HepG2 (cell line): ENCODE results near the gene ZDHHC18. TPM values are rescaled to one million over a fixed set of nuclear protein-coding genes. Genes with fewer than 3 reads are reported as not detected.

Experiments used
- CREM ChIP-seq, 2 experiments: sonication (generic) in 1 of 2; formaldehyde crosslinking in 1 of 2; IDR thresholded peaks; 2 replicates each; pipeline versions ENCODE4 v1.4.0 to v1.6.1; 2016 to 2020; ENCODE audit warnings: antibody characterized with exemption in 1 of 2, mild to moderate bottlenecking in 1 of 2, missing genetic modification reagents in 1 of 2
- HDAC1 ChIP-seq: sonication (generic); formaldehyde crosslinking; IDR thresholded peaks from 2 replicates; pipeline ENCODE4 v1.5.1; 2020; ENCODE audit warnings: mild to moderate bottlenecking, missing genetic modification reagents
- HMG20A ChIP-seq: IDR thresholded peaks from 2 replicates; pipeline ENCODE4 v1.6.1; 2016; ENCODE audit warnings: borderline replicate concordance
- KLF16 ChIP-seq, 2 experiments: sonication (generic) in 1 of 2; formaldehyde crosslinking in 1 of 2; IDR thresholded peaks; 2 replicates each; pipeline versions ENCODE4 v1.6.1 to v1.8.0; 2016 to 2023; ENCODE audit warnings: missing genetic modification reagents in 2 of 2, missing compliant biosample characterization in 1 of 2
- MAFF ChIP-seq: IDR thresholded peaks from 2 replicates; pipeline ENCODE4 v1.6.1; 2011; ENCODE audit warnings: low read depth, low read length, improper control_type of control experiment
- NCOA2 ChIP-seq: sonication (generic); formaldehyde crosslinking; IDR thresholded peaks from 2 replicates; pipeline ENCODE4 v1.8.0; 2022; ENCODE audit warnings: inconsistent platforms
- NONO ChIP-seq, 2 experiments: fragments of 450-650 bp in 1 of 2; sonication (generic) in 1 of 2; formaldehyde crosslinking in 1 of 2; IDR thresholded peaks in 1 of 2; conservative IDR thresholded peaks in 1 of 2; 2 replicates each; pipeline versions ENCODE4 v1.6.1 to v1.8.0; 2017 to 2022; ENCODE audit warnings: mild to moderate bottlenecking in 1 of 2, missing genetic modification reagents in 1 of 2, moderate library complexity in 1 of 2
- PATZ1 ChIP-seq: sonication (generic); formaldehyde crosslinking; IDR thresholded peaks from 2 replicates; pipeline ENCODE4 v1.4.0; 2020; ENCODE audit warnings: missing genetic modification reagents
- SAFB2 ChIP-seq: sonication (generic); formaldehyde crosslinking; IDR thresholded peaks from 2 replicates; pipeline ENCODE4 v1.5.1; 2020; ENCODE audit warnings: missing genetic modification reagents, low read depth, mild to moderate bottlenecking, borderline replicate concordance
- U2AF2 ChIP-seq: fragments of 200-400 bp; formaldehyde crosslinking; IDR thresholded peaks from 2 replicates; pipeline ENCODE4 v1.6.1; 2017; ENCODE audit warnings: low read depth, mild to moderate bottlenecking, low read length
- ZMYM3 ChIP-seq: sonication (generic); formaldehyde crosslinking; IDR thresholded peaks from 2 replicates; pipeline ENCODE4 v1.5.1; 2020; ENCODE audit warnings: mild to moderate bottlenecking, missing genetic modification reagents
- ZNF17 ChIP-seq: sonication (generic); formaldehyde crosslinking; IDR thresholded peaks from 2 replicates; pipeline ENCODE4 v1.5.0; 2020; ENCODE audit warnings: mild to moderate bottlenecking, missing genetic modification reagents
- ZNF253 ChIP-seq: sonication (generic); formaldehyde crosslinking; IDR thresholded peaks from 2 replicates; pipeline ENCODE4 v1.8.0; 2022; ENCODE audit warnings: mild to moderate bottlenecking, missing genetic modification reagents, borderline replicate concordance
- ZNF280B ChIP-seq: sonication (generic); formaldehyde crosslinking; IDR thresholded peaks from 2 replicates; pipeline ENCODE4 v1.5.0; 2020; ENCODE audit warnings: missing genetic modification reagents, mild to moderate bottlenecking, borderline replicate concordance
- ZNF343 ChIP-seq: sonication (generic); formaldehyde crosslinking; IDR thresholded peaks from 2 replicates; pipeline ENCODE4 v1.4.0; 2020; ENCODE audit warnings: mild to moderate bottlenecking, missing genetic modification reagents
- ZNF703 ChIP-seq: sonication (generic); formaldehyde crosslinking; IDR thresholded peaks from 2 replicates; pipeline ENCODE4 v1.5.1; 2020; ENCODE audit warnings: missing genetic modification reagents, mild to moderate bottlenecking, moderate library complexity, borderline replicate concordance
- ZNF75D ChIP-seq: sonication (generic); formaldehyde crosslinking; IDR thresholded peaks from 2 replicates; pipeline ENCODE4 v1.8.1; 2023; ENCODE audit warnings: missing genetic modification reagents, mild to moderate bottlenecking, borderline replicate concordance
- polyA plus RNA-seq, 8 experiments: library from polyadenylated mRNA; depleted of rRNA in 3 of 8; stranded (reverse) in 7 of 8; unstranded in 1 of 8; fragments of >200 nt; fragmentation: Illumina TruSeq in 4 of 8; extraction: Trizol in 4 of 8; gene quantifications; 2 replicates each; pipeline versions ENCODE4 v1.2.1 to v1.2.3, GENCODE V29; 2011 to 2016; ENCODE audit warnings: low read depth in 4 of 8, missing spikeins in 1 of 8, mixed read lengths in 1 of 8; ENCODE audit not compliant: insufficient read depth in 1 of 8
- total RNA-seq, 5 experiments: library from RNA; depleted of rRNA; stranded (reverse); fragments of >200 nt; fragmentation: Illumina TruSeq; extraction: Trizol; gene quantifications; 2 replicates each; pipeline ENCODE4 v1.2.3, GENCODE V29; 2016; ENCODE audit warnings: low read depth in 1 of 5
- TF ChIP-seq, protein P1 (sequence below): sonication (generic); formaldehyde crosslinking; IDR thresholded peaks from 2 replicates; pipeline ENCODE4 v1.5.0; 2020; ENCODE audit warnings: missing genetic modification reagents, mild to moderate bottlenecking, borderline replicate concordance
- TF ChIP-seq, protein P2 (sequence below): sonication (generic); formaldehyde crosslinking; IDR thresholded peaks from 2 replicates; pipeline ENCODE4 v1.4.0; 2020; ENCODE audit warnings: missing genetic modification reagents

The ZDHHC18 gene
- total and polyA plus RNA-seq, 2 of the 13 experiments (the other 11 are each of a cell fraction or from before 2014, with no cell fraction given) = 13.2 to 35.3 TPM

DNA sequence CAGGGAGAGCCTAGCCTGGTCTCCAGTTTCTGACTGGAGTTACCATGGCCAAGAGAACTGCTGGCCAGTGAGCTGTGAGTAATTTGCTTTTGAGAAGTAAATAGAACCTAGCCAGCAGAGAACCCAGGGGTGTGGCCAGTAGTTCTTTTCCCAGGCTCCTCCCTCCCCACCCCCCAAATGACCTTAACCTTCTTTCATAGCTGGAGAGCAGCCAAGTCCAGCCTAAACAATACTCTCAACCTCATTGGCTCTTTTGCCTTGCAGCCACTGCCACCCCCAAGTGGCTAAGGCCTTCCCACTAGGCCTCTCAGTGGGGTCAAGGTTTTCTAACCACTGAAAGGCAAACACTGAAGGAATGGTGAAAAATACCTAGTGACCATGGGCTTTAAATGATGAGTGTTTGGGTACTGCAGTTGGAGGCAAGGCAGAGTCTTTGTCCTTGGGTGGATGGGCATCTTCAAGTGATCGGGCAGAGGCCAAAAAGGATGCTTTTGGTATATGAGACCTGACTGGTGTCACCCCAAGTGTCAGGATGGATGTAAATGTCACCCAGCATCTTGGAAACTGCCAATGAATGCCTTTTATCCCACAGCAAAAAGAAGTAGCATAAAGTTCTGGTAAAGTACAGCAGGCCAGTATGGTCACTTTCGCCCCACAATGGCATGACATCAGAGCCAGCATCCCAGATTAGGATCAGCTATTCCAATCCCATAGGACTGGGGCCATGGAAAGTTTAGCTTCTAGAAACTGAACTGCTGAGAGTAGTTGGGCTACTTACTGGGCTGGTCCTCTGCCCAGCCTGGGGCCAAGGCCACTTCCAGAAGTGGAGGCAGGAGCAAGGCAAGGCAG is 42.2 kb upstream of the ZDHHC18 start (continued):
- TF ChIP-seq MAFF = peak; percentile 25; the same call in 1 of the 2 replicates
- peak; percentile 88 for TF ChIP-seq NCOA2 (CRISPR knock-in tag)
- TF ChIP-seq HMG20A = peak; percentile 85; the same call in 1 of the 2 replicates
- no peak for TF ChIP-seq ZNF253 (CRISPR knock-in tag)
- peak; percentile 73; the same call in 1 of the 2 replicates for TF ChIP-seq CREM (IDR thresholded peaks at IDR 0.05)
- TF ChIP-seq CREM (CRISPR knock-in tag; IDR thresholded peaks at IDR 0.05) = no peak
- TF ChIP-seq ZNF703 (CRISPR knock-in tag) = no peak
- peak; percentile 36; the same call in 1 of the 2 replicates for TF ChIP-seq SAFB2 (CRISPR knock-in tag)
- TF ChIP-seq ZNF17 (CRISPR knock-in tag) = 0 out of 2 replicates have a peak, but pooled peaks have one; percentile 47
- TF ChIP-seq KLF16 (CRISPR knock-in tag; IDR thresholded peaks at IDR 0.05) = peak in 1 of 2 experiments; percentile 76; a peak in 1 of 4 replicates
- TF ChIP-seq ZNF343 (CRISPR knock-in tag) = no peak
- TF ChIP-seq ZNF280B = no peak
- TF ChIP-seq ZNF75D (CRISPR knock-in tag) = no peak
- TF ChIP-seq, protein P1, sequence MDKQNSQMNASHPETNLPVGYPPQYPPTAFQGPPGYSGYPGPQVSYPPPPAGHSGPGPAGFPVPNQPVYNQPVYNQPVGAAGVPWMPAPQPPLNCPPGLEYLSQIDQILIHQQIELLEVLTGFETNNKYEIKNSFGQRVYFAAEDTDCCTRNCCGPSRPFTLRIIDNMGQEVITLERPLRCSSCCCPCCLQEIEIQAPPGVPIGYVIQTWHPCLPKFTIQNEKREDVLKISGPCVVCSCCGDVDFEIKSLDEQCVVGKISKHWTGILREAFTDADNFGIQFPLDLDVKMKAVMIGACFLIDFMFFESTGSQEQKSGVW = no peak
- TF ChIP-seq, protein P2, sequence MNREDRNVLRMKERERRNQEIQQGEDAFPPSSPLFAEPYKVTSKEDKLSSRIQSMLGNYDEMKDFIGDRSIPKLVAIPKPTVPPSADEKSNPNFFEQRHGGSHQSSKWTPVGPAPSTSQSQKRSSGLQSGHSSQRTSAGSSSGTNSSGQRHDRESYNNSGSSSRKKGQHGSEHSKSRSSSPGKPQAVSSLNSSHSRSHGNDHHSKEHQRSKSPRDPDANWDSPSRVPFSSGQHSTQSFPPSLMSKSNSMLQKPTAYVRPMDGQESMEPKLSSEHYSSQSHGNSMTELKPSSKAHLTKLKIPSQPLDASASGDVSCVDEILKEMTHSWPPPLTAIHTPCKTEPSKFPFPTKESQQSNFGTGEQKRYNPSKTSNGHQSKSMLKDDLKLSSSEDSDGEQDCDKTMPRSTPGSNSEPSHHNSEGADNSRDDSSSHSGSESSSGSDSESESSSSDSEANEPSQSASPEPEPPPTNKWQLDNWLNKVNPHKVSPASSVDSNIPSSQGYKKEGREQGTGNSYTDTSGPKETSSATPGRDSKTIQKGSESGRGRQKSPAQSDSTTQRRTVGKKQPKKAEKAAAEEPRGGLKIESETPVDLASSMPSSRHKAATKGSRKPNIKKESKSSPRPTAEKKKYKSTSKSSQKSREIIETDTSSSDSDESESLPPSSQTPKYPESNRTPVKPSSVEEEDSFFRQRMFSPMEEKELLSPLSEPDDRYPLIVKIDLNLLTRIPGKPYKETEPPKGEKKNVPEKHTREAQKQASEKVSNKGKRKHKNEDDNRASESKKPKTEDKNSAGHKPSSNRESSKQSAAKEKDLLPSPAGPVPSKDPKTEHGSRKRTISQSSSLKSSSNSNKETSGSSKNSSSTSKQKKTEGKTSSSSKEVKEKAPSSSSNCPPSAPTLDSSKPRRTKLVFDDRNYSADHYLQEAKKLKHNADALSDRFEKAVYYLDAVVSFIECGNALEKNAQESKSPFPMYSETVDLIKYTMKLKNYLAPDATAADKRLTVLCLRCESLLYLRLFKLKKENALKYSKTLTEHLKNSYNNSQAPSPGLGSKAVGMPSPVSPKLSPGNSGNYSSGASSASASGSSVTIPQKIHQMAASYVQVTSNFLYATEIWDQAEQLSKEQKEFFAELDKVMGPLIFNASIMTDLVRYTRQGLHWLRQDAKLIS (CRISPR knock-in tag) = no peak
- TF ChIP-seq U2AF2 = no peak
- peak; percentile 84 for TF ChIP-seq PATZ1
- peak; percentile 92 for TF ChIP-seq HDAC1 (CRISPR knock-in tag)
- no peak for TF ChIP-seq NONO (IDR thresholded peaks at IDR 0.05)
- TF ChIP-seq NONO (CRISPR knock-in tag; conservative IDR thresholded peaks at IDR 0.05) = peak; percentile 77; the same call in 1 of the 2 replicates
- peak; percentile 44; the same call in 1 of the 2 replicates for TF ChIP-seq ZMYM3 (CRISPR knock-in tag)
